ENCODE data around the gene LTBP2. TPM values are rescaled to one million over a fixed set of nuclear protein-coding genes. Genes with fewer than 3 reads are reported as not detected.

Gene LTBP2
- total RNA-seq, 1 experiment from 2014 or later: 0.31 TPM

DNA sequence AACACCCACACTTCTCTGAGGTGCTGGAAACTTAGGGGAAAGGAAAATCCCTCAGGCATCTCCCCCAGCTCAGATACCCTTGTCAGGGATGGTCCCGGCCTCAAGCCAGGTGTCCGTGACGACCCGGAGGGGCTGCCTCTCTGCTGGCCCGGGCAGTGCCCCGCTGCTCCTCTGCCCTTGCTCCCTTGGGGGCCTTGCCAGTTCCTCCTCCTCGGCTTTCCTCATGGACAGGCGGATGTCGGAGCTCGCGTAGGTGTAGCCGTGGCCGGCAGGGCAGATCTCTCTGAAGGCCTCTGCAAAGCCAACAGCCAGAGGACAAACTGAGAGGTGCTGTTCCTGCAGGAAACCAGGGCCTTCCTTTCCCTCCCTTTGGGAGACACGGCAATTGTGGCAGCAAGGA, 83.6 kb downstream of the LTBP2 start:
- DNase-seq (ENCODE audit: low spot score): no peak

GRCh38 chr14:74527736-74528280, 84.2 kb downstream of the LTBP2 start:
- no peak for DNase-seq (ENCODE audit: low spot score)

GRCh38 chr14:74526854-74527585, 85.0 kb downstream of the LTBP2 start:
- peak; percentile 6 for DNase-seq (ENCODE audit: low spot score)

- no peak for DNase-seq (ENCODE audit: low spot score)
These were observed 86.6 kb downstream of the LTBP2 start for GRCh38 chr14:74525361-74525851.

DNA sequence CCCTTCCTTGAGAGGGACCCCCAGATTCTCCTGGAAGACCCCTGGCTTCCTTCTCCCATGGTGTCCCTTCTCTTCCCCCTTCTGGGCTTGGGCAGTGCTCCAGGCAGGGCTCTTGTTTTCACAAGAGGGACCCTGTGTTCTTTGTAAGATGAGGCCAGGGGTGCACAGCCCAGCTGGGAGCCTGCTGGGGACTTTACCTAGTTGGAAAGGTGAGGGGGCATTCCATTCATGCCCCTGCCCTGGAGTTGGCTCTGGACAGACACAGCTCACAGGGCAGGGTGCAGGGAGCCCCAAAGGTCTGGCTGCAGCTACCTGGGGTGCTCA, 87.3 kb downstream of the LTBP2 start:
- no peak for DNase-seq (ENCODE audit: low spot score)

DNA sequence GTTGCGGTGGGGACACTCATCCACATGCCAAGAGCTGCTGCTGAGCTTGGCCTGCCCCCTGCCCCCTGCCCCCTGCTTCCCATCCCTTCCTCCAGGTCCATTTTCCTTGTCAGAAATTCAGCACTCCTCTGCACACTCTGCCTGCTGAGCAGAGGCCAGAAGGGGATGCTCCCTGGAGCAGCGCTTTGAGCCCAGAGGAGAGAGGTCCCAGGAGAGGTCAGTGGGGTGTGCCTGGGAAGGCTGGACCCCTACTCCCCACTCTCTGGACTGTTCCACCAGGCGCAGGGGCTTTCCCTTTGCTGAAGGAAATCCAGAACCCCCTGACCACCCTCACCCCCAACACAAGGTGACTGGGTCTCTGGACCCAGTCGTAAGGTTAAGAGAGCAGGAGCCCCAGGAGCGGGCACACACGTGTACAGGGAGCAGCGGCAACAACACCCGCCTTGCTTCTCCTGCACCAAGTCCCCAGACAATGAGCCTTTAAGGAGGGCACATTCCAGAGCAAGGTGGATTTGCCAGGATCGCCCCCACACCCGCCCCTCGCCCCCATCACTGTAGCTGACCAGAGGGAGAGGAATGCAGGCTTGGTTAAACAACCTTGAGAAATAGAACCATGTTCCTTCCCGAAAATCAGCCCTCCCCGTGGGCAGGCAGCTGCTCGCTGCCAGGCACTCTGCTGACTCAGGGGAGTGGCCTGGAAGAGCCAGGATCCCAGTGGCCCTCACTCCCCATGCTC, 87.8 kb downstream of the LTBP2 start:
- DNase-seq (ENCODE audit: low spot score): no peak

- DNase-seq (ENCODE audit: low spot score): no peak
These were observed 89.3 kb downstream of the LTBP2 start for GRCh38 chr14:74522740-74523139.

DNA sequence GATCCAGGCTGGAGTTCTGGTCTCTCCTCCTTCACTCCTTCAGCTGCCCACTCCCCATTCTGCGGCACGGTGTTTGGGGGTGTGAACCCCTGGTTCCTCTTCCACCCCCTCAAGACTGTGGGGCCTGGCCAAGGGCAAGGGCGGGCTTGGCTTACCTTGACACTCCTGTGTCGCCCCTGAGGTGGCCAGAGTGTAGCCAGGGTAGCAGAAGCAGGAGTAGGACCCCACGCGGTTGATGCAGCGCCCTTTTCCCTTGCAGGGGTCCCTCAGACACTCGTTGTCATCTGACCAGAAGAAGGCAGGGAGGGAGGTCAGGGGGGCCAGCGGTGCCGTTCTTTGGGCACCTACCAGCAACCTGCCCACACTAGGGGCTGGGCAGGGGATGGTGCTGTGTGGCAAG, 90.3 kb downstream of the LTBP2 start:
- DNase-seq (ENCODE audit: low spot score): no peak

DNA sequence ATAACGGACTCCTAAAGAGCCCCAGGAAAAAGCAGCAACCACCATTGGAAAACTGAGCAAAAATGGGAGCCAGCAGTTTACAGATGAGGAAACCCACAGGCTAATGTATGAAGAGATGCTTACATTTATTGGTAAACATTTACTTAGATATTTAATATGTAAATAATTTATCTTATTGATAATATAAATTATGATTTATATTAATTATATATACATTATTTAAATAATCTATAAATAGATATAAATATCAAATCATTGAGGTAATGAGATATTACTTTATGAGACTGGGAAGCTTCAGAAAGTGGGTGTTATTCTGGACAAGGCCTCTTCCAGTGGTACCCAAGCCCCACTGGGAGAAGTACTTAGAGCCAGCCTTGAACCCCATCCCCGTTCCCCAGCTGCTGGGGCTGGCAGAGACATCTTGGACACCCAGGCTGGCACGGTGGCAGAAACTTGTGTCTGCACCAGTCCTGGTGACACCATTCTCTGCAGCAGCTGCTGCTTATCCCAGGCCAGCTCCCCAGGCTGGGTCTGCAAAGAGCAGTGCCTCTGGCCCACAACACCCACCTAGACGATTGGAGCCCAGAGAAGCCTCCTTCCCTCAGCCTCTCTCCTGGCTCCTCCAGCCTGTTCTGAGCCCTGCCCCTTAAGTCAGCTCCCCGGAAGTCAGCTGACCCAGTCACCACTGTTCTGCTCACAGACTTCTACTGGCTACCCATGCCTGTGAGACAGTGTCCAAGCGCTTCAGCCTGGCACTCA, 92.5 kb downstream of the LTBP2 start:
- no peak for DNase-seq (ENCODE audit: low spot score)

GRCh38 chr14:74518221-74518620, 93.8 kb downstream of the LTBP2 start:
- no peak for DNase-seq (ENCODE audit: low spot score)

GRCh38 chr14:74517731-74518130, 94.3 kb downstream of the LTBP2 start:
- DNase-seq (ENCODE audit: low spot score): no peak

GRCh38 chr14:74516451-74517160, 95.4 kb downstream of the LTBP2 start:
- no peak for DNase-seq (ENCODE audit: low spot score)

- DNase-seq (ENCODE audit: low spot score): no peak
These were observed 96.1 kb downstream of the LTBP2 start for GRCh38 chr14:74515891-74516412.

DNA sequence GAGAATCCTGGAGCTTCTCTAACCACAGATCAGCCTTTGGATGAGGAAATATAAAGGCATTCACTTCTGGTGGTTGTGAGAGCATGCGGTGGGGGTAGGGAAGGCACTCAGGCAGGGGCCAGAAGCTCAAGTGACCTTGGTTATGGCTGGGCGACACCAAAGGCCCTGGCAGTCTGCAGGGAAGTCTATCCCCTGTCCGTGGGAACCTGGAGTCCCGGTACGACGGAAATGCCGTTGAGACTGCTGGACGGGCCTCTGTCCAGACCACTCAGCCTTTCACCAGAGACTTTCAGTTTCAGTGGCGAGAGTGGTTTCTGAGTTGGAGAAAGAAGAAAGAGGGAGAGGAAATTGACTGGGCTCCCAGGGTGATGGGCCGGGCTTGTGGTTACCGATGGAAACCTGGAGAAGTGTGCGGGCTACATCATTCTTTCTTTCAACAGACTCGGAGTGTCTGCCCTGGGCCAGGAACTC, 97.5 kb downstream of the LTBP2 start:
- DNase-seq (ENCODE audit: low spot score): no peak

DNA sequence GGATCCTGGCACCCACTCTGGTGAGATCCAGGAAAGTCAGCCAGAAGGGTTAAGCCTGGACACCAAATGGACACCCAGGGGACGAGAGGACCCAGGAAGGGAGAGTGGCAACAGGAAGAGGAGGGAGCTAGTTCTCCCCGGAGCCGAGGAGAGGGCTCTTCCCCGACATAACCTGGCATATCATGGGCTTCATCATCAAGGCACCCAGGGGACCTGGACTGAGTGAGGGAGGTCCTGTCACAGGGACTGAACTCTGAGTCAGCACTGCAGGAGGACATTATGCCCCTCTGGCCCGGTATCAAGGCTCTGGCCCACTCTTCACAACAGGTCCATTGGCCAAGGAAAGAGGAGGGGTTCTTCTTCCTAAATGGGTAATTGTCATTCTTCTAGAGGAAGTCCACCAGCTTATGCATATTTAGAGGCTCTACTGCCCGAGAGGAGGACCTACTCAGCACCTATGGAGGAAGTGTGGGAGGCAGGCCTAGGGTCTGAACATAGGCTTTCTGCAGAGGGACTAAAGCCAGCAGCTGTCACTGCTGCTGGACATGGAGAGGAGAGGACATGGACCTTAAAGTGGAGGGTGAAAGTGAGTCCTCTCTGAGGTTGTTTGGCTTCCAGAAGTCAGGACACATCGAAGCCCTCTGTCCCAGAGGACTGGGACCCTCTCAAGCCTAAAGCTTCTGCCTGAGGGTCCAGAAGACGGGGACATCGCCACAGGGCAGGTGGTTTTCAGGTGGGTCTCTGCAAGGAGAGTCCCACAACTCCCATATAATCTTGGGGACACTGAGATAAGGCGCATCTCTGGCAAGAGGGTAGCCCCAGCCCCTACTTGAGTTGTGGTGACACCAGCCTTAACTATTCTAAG, 99.8 kb downstream of the LTBP2 start:
- no peak for DNase-seq (ENCODE audit: low spot score)

DNA sequence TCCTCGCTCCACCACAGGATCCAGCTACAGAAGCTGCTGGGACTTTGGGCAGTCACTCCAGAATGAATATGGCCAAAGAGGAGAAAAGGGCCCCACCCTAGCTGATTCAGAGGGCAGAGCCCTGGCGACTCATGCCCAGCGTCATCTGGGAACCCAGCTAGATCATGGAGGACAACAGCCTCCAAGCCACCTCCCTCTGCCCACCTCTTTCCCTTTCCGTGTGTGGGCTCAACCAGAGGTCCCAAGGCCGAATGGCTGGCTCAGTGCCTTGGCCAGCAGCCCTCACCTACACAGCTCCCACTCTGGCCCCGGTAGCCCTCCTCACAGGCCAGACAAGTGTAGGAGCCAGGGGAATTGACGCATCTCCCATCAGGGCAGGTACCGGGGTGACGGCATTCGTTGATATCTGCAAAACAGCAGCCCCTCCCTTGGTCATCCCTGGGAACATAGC, 101.1 kb downstream of the LTBP2 start:
- no peak for DNase-seq (ENCODE audit: low spot score)

DNA sequence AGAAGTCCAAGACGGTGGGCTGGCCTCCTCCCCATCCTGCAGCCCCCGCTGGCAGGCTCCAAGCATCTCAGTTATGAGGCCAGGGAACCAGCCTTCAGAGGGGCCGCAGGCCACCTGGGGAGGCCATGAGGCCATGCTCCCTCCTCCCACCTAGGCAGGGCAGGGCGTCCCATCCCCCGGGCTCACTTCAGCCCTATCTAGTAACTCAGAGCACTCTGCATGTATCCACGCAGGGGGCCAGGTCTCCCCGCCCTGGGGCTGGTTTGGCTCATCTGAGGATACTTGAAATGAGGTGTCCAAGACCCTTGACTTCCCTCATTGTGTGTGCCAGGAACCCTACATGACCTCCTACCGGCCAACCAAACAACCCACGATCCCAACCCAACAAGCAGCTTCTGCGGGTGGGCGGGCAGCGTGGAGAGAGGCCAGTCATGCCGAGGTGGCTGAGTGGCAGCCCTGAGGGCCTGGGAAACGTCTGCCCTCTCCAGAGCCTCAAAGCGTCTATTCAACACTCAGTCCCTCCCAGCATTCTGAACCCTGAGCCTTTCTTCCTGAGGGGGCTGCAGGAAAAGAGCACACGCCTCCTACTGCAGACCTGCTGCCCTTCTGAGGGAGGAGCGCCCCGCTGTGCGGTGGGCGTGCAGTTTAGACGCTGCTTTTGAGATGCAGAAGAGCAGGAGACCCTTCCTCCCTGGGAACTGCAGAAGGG, 101.7 kb downstream of the LTBP2 start:
- no peak for DNase-seq (ENCODE audit: low spot score)

GRCh38 chr14:74509587-74510222, 102.3 kb downstream of the LTBP2 start:
- no peak for DNase-seq (ENCODE audit: low spot score)
